VCaP (cell line): ENCODE data around the gene SLC44A1.

Experiments
- H3K27ac ChIP-seq: fragments of 450-650 bp; 2 replicates; pipeline ENCODE4 v1.5.1; 2017
- TF ChIP-seq, protein P1 (sequence below): fragments of 450-650 bp; conservative IDR thresholded peaks from 2 replicates; pipeline ENCODE4 v1.5.1; 2017; ENCODE audit warnings: mild to moderate bottlenecking, moderate library complexity

SLC44A1 gene

GRCh38 chr9:105283795-105284194 is 39.3 kb downstream of the SLC44A1 start:
- TF ChIP-seq, protein P1, sequence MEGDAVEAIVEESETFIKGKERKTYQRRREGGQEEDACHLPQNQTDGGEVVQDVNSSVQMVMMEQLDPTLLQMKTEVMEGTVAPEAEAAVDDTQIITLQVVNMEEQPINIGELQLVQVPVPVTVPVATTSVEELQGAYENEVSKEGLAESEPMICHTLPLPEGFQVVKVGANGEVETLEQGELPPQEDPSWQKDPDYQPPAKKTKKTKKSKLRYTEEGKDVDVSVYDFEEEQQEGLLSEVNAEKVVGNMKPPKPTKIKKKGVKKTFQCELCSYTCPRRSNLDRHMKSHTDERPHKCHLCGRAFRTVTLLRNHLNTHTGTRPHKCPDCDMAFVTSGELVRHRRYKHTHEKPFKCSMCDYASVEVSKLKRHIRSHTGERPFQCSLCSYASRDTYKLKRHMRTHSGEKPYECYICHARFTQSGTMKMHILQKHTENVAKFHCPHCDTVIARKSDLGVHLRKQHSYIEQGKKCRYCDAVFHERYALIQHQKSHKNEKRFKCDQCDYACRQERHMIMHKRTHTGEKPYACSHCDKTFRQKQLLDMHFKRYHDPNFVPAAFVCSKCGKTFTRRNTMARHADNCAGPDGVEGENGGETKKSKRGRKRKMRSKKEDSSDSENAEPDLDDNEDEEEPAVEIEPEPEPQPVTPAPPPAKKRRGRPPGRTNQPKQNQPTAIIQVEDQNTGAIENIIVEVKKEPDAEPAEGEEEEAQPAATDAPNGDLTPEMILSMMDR: no peak
- no peak overlapping the region for H3K27ac ChIP-seq

- TF ChIP-seq, protein P1: no peak
- no peak overlapping the region for H3K27ac ChIP-seq
Observed at GRCh38 chr9:105284463-105284862, 40.0 kb downstream of the SLC44A1 start.

DNA sequence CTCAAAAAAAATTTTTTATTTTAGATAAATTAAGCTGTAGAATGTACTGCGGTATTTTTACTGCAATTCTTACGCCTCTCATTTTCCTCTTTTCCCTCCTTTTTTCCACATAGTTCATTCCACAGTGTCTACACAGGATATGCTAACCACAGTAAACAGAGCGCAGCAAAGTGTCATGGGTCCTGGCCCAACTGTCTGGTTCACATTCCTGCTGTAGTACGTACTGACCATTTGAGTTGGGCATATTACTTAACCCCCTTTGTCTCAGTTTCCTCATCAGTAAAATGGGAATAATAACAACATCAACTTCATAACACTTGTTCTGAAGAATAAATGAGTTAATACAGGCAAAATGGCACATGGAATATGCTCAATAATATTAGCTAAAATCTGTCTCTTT is 41.6 kb downstream of the SLC44A1 start:
- TF ChIP-seq, protein P1: no peak
- no peak overlapping the region for H3K27ac ChIP-seq

DNA sequence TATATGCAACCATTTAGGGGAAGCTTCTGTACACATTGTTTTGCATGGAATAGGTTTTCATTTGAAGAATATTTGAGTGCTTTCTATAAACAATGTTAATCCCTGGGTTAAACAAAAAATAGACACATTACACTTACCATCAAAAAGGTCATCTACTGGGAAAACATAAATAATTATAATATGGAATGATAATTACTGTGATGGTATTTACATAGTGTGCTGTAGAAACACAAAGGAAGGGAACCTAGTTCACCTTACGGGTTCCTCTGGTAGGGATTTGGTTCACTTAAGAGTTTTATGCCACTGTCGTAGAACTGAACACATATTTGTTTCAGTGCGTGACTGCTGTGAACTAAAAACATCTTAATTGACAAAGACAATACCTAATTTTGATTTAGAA is 44.9 kb downstream of the SLC44A1 start:
- TF ChIP-seq, protein P1: no peak
- H3K27ac ChIP-seq: no peak overlapping the region

DNA sequence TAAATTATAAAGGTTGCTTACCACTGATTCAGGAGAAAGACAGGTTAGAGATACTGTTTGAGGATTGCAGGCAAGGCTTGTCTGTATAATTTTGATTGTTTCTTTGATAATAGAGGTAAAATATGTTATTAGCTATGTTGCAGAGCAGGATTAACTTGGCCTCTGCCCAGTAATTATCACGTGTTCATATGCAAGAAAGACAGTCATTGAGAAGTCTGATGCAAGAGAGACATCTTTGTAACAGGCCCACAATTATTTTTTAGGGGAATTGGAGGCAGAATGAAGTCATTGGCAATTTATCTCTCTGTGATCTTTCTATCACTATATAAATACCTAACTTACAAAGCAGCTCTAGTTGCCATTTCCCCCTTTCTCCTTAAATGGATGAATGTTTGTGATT is 46.0 kb downstream of the SLC44A1 start:
- TF ChIP-seq, protein P1: no peak
- peak overlapping the region; percentile 42 for H3K27ac ChIP-seq

DNA sequence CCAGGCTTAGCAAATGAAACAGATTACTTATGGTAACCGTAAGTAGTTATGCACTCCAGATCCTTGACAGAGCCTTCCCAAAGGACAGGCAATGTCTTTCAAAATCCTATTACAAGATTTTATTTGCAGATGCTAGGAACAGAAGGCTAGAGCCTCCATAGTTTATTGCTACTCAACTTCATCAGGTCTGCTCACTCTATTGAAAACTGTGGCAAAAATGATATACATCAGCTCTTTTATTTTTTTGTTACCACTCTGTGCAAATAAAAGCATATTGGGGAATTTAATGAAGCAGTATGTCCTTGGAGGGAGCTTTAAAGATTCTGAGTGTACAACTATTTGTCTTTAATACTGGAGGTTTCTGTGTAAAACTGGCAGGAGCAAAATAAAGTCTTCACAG is 46.5 kb downstream of the SLC44A1 start:
- peak overlapping the region; percentile 34 for H3K27ac ChIP-seq
- TF ChIP-seq, protein P1: no peak

DNA sequence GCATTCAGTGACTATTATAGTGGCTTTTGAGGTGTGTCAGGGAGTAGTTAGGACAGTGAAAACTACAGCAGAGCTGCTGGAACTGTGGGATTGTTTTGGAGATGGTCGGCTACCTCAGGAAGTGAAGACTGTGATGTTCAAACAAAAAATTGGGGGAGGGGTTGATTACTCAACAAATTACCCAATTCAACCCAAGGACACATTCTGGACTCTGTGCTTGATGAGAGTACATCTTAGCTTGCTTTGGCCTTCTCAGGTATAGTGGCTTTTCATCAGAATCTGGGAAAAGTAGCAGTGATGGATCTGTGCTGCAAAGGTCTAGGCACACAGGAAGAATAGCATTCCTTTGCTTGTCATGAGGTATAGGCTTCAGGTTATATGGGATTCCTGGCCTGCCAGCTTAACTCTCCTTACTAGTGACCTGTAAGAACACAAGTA is 47.0 kb downstream of the SLC44A1 start:
- TF ChIP-seq, protein P1: no peak
- H3K27ac ChIP-seq: no peak overlapping the region

DNA sequence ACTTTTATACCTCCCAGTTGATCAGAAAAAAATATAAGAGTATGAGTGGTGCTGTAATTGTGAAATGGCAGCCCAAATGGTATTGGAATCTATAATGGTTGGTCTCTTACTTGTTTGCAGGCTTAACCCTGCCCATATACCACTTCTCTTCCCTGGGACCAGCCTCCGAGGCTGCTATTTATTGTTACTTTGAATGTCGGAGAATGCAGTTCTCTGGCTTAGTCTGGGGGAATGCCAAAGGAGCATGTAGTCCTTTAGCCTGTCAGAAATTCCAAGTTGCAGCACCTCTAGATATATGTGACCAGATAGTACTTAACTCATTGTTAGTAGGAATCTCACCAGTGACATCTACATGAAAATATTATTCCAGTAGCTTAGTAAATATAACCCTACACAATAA is 47.5 kb downstream of the SLC44A1 start:
- TF ChIP-seq, protein P1: no peak
- no peak overlapping the region for H3K27ac ChIP-seq
